H1 (cell line): Measurements from ENCODE around the gene SLC35B4. TPM values are rescaled to one million over a fixed set of nuclear protein-coding genes. Genes with fewer than 3 reads are reported as not detected.

ENCODE experiments used
- CTCF ChIA-PET: fragments of 300-600 bp; sonication (Branson Sonifier 250); formaldehyde crosslinking; loops from one replicate; lab custom pipeline; 2021; ENCODE audit not compliant: partially characterized antibody; lab: Charles Lee
- POLR2A ChIA-PET: fragments of 300-600 bp; sonication (Branson Sonifier 250); formaldehyde crosslinking; loops from one replicate; lab custom pipeline; 2021; ENCODE audit warnings: inconsistent platforms; ENCODE audit not compliant: partially characterized antibody; lab: Charles Lee
- DNase-seq, 2 experiments: peaks; one replicate each; pipeline versions ENCODE4 v3.0.0 to v3.0.0-alpha.2; 2010 to 2022; ENCODE audit warnings: low spot score in 2 of 2, low read depth in 1 of 2, mixed read lengths in 1 of 2
- FAIRE-seq: peaks from 2 replicates; lab custom pipeline; 2011; peaks lifted over from hg19 to GRCh38; lab: Jason Lieb, UNC
- H2AFZ ChIP-seq: 2 replicates; pipeline ENCODE4 v1.8.1; 2012; ENCODE audit warnings: low read length, inconsistent platforms
- H2AK5ac ChIP-seq: 2 replicates; pipeline ENCODE4 v1.6.1; 2013; ENCODE audit warnings: low read depth, low read length
- H2BK120ac ChIP-seq: replicated peaks from 2 replicates; pipeline ENCODE3; 2013; ENCODE audit warnings: low read depth, low read length, inconsistent platforms
- H2BK12ac ChIP-seq: 2 replicates; pipeline ENCODE4 v1.6.1; 2013; ENCODE audit warnings: low read depth, low read length
- H2BK15ac ChIP-seq: 2 replicates; pipeline ENCODE4 v1.6.1; 2013; ENCODE audit warnings: low read length
- H2BK20ac ChIP-seq: 2 replicates; pipeline ENCODE4 v1.6.1; 2013; ENCODE audit warnings: low read length
- H2BK5ac ChIP-seq: 2 replicates; pipeline ENCODE4 v1.6.1; 2013; ENCODE audit warnings: low read depth, low read length
- H3K14ac ChIP-seq: 2 replicates; pipeline ENCODE4 v1.6.1; 2013; ENCODE audit warnings: inconsistent platforms; ENCODE audit not compliant: insufficient read length
- H3K18ac ChIP-seq: 2 replicates; pipeline ENCODE4 v1.6.1; 2013; ENCODE audit warnings: low read length; ENCODE audit errors: extremely low read depth
- H3K23ac ChIP-seq: 2 replicates; pipeline ENCODE4 v1.6.1; 2013; ENCODE audit warnings: inconsistent platforms; ENCODE audit not compliant: insufficient read length
- H3K23me2 ChIP-seq: 2 replicates; pipeline ENCODE4 v1.6.1; 2013; ENCODE audit warnings: low read depth, low read length
- H3K27ac ChIP-seq: 2 replicates; pipeline ENCODE4 v1.6.1; 2011; ENCODE audit warnings: low read depth, low read length, inconsistent platforms
- H3K27me3 ChIP-seq, 4 experiments: replicated peaks in 1 of 4; 1 replicate in 1 of 4; 2 replicates in 3 of 4; pipeline versions ENCODE4 v1.6.1 to v1.8.1; 2011 to 2013; ENCODE audit warnings: low read length in 3 of 4, mild to moderate bottlenecking in 3 of 4, inconsistent platforms in 2 of 4, mixed read lengths in 2 of 4, moderate library complexity in 1 of 4; ENCODE audit not compliant: control insufficient read depth in 3 of 4, insufficient read depth in 3 of 4; ENCODE audit errors: extremely low read depth in 1 of 4
- H3K36me3 ChIP-seq, 4 experiments: 2 replicates each; pipeline versions ENCODE4 v1.6.1 to v1.8.1; 2011 to 2013; ENCODE audit warnings: mild to moderate bottlenecking in 4 of 4, low read length in 3 of 4, moderate library complexity in 2 of 4, control low read depth in 1 of 4, inconsistent platforms in 1 of 4; ENCODE audit not compliant: insufficient read depth in 4 of 4, control insufficient read depth in 2 of 4
- H3K4ac ChIP-seq: replicated peaks from 2 replicates; pipeline ENCODE3; 2013; ENCODE audit warnings: low read length, low read depth, mixed read lengths, inconsistent platforms; ENCODE audit not compliant: insufficient read length
- H3K4me1 ChIP-seq, 4 experiments: replicated peaks in 1 of 4; 1 replicate in 1 of 4; 2 replicates in 3 of 4; pipeline versions ENCODE4 v1.6.1 to v1.8.1; 2011 to 2013; ENCODE audit warnings: low read length in 3 of 4, inconsistent platforms in 2 of 4, mixed read lengths in 1 of 4; ENCODE audit not compliant: insufficient read depth in 4 of 4, control insufficient read depth in 3 of 4
- H3K4me2 ChIP-seq, 2 experiments: 2 replicates each; pipeline versions ENCODE4 v1.6.1 to v1.8.1; 2011 to 2013; ENCODE audit warnings: low read depth in 2 of 2, low read length in 2 of 2, control low read depth in 1 of 2, inconsistent platforms in 1 of 2, mild to moderate bottlenecking in 1 of 2; ENCODE audit not compliant: insufficient read depth in 1 of 2
- H3K4me3 ChIP-seq, 4 experiments: fragments of 200-600, 300-600 bp in 1 of 4; sonication (generic), shearing (Covaris generic), sonication (Bioruptor Twin) in 1 of 4; 2 replicates each; pipeline versions ENCODE4 v1.5.1 to v1.8.1; 2011 to 2016; ENCODE audit warnings: low read length in 4 of 4, low read depth in 3 of 4, control low read depth in 2 of 4, inconsistent platforms in 2 of 4, mild to moderate bottlenecking in 2 of 4, mixed read lengths in 1 of 4, moderate library complexity in 1 of 4; ENCODE audit not compliant: insufficient read depth in 2 of 4; ENCODE audit errors: extremely low read depth in 1 of 4
- H3K56ac ChIP-seq: replicated peaks from 2 replicates; pipeline ENCODE3; 2013; ENCODE audit warnings: low read depth, mild to moderate bottlenecking, mixed read lengths, low read length, inconsistent platforms; ENCODE audit not compliant: insufficient read length
- H3K79me1 ChIP-seq: 2 replicates; pipeline ENCODE4 v1.6.1; 2013; ENCODE audit warnings: low read depth, low read length, control low read depth
- H3K79me2 ChIP-seq, 2 experiments: 2 replicates each; pipeline versions ENCODE4 v1.6.1 to v1.8.1; 2012 to 2013; ENCODE audit warnings: low read length in 2 of 2, mild to moderate bottlenecking in 2 of 2, inconsistent platforms in 1 of 2; ENCODE audit not compliant: insufficient read depth in 2 of 2, control insufficient read depth in 1 of 2
- H3K9ac ChIP-seq, 4 experiments: replicated peaks in 1 of 4; 1 replicate in 1 of 4; 2 replicates in 3 of 4; pipeline versions ENCODE4 v1.6.1 to v1.8.1; 2011 to 2013; ENCODE audit warnings: low read depth in 3 of 4, low read length in 3 of 4, control low read depth in 2 of 4, mild to moderate bottlenecking in 2 of 4, moderate library complexity in 2 of 4, inconsistent platforms in 1 of 4; ENCODE audit errors: extremely low read depth in 1 of 4
- H3K9me3 ChIP-seq, 2 experiments: 2 replicates each; pipeline versions ENCODE4 v1.6.1 to v1.8.1; 2012 to 2013; ENCODE audit warnings: mild to moderate bottlenecking in 2 of 2, moderate library complexity in 2 of 2, control low read depth in 1 of 2, inconsistent platforms in 1 of 2, low read depth in 1 of 2, low read length in 1 of 2, mixed read lengths in 1 of 2; ENCODE audit not compliant: insufficient read depth in 2 of 2
- H4K20me1 ChIP-seq, 2 experiments: replicated peaks in 1 of 2; 2 replicates each; pipeline versions ENCODE3 to v1.8.1; 2011 to 2013; ENCODE audit warnings: inconsistent platforms in 2 of 2, low read length in 2 of 2, mild to moderate bottlenecking in 1 of 2; ENCODE audit not compliant: insufficient read depth in 2 of 2, control insufficient read depth in 1 of 2
- H4K5ac ChIP-seq: 2 replicates; pipeline ENCODE4 v1.6.1; 2013; ENCODE audit warnings: low read length, low read depth, mixed read lengths, inconsistent platforms; ENCODE audit not compliant: insufficient read length
- H4K8ac ChIP-seq: 2 replicates; pipeline ENCODE4 v1.8.0; 2013; ENCODE audit warnings: mild to moderate bottlenecking, moderate library complexity, low read length, inconsistent platforms; ENCODE audit not compliant: insufficient read depth; ENCODE audit errors: extremely low read depth
- H4K91ac ChIP-seq: replicated peaks from 2 replicates; pipeline ENCODE3; 2013; ENCODE audit warnings: low read length, mixed read lengths, inconsistent platforms; ENCODE audit not compliant: insufficient read length
- CHD2 ChIP-seq: IDR thresholded peaks from 2 replicates; pipeline ENCODE4 v1.6.1; 2012; ENCODE audit warnings: low read length, improper control_type of control experiment
- FOSL1 ChIP-seq: IDR thresholded peaks from 2 replicates; pipeline ENCODE4 v1.6.1; 2011; ENCODE audit warnings: mild to moderate bottlenecking, low read depth, low read length, moderate library complexity; ENCODE audit not compliant: insufficient read depth
- GABPA ChIP-seq: IDR thresholded peaks from 2 replicates; pipeline ENCODE4 v1.6.1; 2011; ENCODE audit warnings: mild to moderate bottlenecking, low read length, moderate library complexity, borderline replicate concordance; ENCODE audit not compliant: insufficient read depth
- PHF8 ChIP-seq: fragments of 200-600 bp; sonication (generic); conservative IDR thresholded peaks from 2 replicates; pipeline ENCODE4 v1.7.1; 2012; ENCODE audit warnings: low read depth, mild to moderate bottlenecking, inconsistent platforms, low read length, moderate library complexity
- POU5F1 ChIP-seq: IDR thresholded peaks from 2 replicates; pipeline ENCODE4 v1.6.1; 2011; ENCODE audit warnings: low read depth, mild to moderate bottlenecking, low read length, moderate library complexity
- RFX5 ChIP-seq: IDR thresholded peaks from 2 replicates; pipeline ENCODE4 v1.6.1; 2011; ENCODE audit warnings: low read depth, low read length, improper control_type of control experiment, borderline replicate concordance
- SIN3A ChIP-seq, 2 experiments: IDR thresholded peaks in 1 of 2; conservative IDR thresholded peaks in 1 of 2; 2 replicates each; pipeline ENCODE4 v1.6.1; 2011 to 2012; ENCODE audit warnings: low read length in 2 of 2, improper control_type of control experiment in 1 of 2, low read depth in 1 of 2, mild to moderate bottlenecking in 1 of 2
- SP1 ChIP-seq: IDR thresholded peaks from 2 replicates; pipeline ENCODE4 v1.6.1; 2011; ENCODE audit warnings: low read depth, low read length
- SUZ12 ChIP-seq: fragments of 200-600 bp; sonication (generic); IDR thresholded peaks from 2 replicates; pipeline ENCODE4 v1.6.1; 2012; ENCODE audit warnings: mild to moderate bottlenecking, inconsistent platforms, low read length, moderate library complexity, mixed read lengths
- TAF7 ChIP-seq: optimal IDR thresholded peaks from 2 replicates; pipeline ENCODE3; 2011; ENCODE audit warnings: low read depth, mild to moderate bottlenecking, inconsistent platforms, low read length, moderate library complexity, borderline replicate concordance
- YY1 ChIP-seq: IDR thresholded peaks from 2 replicates; pipeline ENCODE4 v1.6.1; 2011; ENCODE audit warnings: low read depth, mild to moderate bottlenecking, low read length
- WGBS, 2 experiments: shearing (Covaris generic) in 1 of 2; methylation state at CpG; one replicate each; pipeline versions ENCODE4 v1.1.6 to v1.1.7; 2013 to 2015; ENCODE audit warnings: low lambda C conversion rate in 2 of 2, mixed read lengths in 2 of 2, inconsistent platforms in 1 of 2, low coverage in 1 of 2, missing lambda C conversion rate in 1 of 2; ENCODE audit not compliant: insufficient replicate concordance in 2 of 2, insufficient coverage in 1 of 2, insufficient read length in 1 of 2; ENCODE audit errors: extremely low coverage in 1 of 2, missing lambda C conversion rate in 1 of 2; 5-methylcytosine and 5-hydroxymethylcytosine counted together
- polyA plus RNA-seq, 7 experiments: library from polyadenylated mRNA; depleted of rRNA in 3 of 7; stranded (reverse) in 5 of 7; unstranded in 2 of 7; fragments of >200 nt in 5 of 7; fragments of 200-250 nt in 2 of 7; gene quantifications; 1 replicate in 5 of 7; 2 replicates in 1 of 7; 4 replicates in 1 of 7; pipeline versions ENCODE4 v1.2.1 to v1.2.3, GENCODE V29; 2011 to 2013; ENCODE audit warnings: missing spikeins in 2 of 7, mixed read lengths in 2 of 7
- total RNA-seq: library from RNA; stranded (reverse); fragmentation: NEBNext Ultra II Directional; extraction: Animal tissue kit (Norgen Biotek cat#: 25700); gene quantifications from 2 replicates; pipeline ENCODE4 v1.2.1, GENCODE V29; 2021
- TF ChIP-seq, protein P1 (sequence below): IDR thresholded peaks from 2 replicates; pipeline ENCODE4 v1.6.1; 2012; ENCODE audit warnings: inconsistent platforms
- TF ChIP-seq, protein P2 (sequence below): IDR thresholded peaks from 2 replicates; pipeline ENCODE4 v1.6.1; 2011; ENCODE audit warnings: low read depth, mild to moderate bottlenecking, low read length; ENCODE audit not compliant: insufficient read depth

The SLC35B4 gene
- total and polyA plus RNA-seq, 2 of the 8 experiments (the other 6 are each of a cell fraction or from before 2014, with no cell fraction given), result 28.9 to 34.6 TPM

DNA sequence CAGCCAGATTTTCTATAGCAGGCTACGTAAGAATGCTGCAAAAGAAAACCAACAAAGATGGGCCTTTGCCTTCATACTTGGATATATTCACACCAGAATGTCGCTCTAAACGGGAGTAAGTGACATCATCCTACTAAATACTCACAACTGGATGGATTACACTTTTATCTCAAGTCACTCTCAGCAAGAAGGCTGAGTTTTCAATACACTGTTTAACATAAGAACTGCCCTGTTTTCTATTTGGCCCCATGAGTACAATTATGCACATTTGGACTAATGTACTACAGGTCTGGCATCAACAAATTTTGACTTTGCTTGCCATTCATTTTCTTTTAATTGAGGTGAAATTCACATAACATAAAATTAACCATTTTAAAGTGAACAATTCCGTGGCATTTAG lies 8.2 kb downstream of the SLC35B4 start:
- no peaks in the 10 kb centered on the region for H3K27me3 ChIP-seq
- H3K79me2 ChIP-seq, result peaks cover 0 to 10% of the 10 kb centered on the region in 2 experiments; a peak in 1 of 4 replicates
- no peak overlapping the region for H2BK12ac ChIP-seq
- no peak overlapping the region for H3K14ac ChIP-seq
- H3K9me3 ChIP-seq, result no peaks in the 10 kb centered on the region
- CTCF ChIA-PET, result interaction anchor here (1.5 kb wide), 1 partner anchor 49 kb away, joined by 5 read pairs; no protein-coding TSS in a partner anchor
- FAIRE-seq (no peak), DNase-seq (no peak)
- H4K8ac ChIP-seq, result no peak overlapping the region
- 91% methylated on average over 4 of the region's 4 CpGs; no CpG with 5 or more reads in 1 of the 2 experiments for WGBS, 2 experiments
- no peak overlapping the region for H3K4ac ChIP-seq
- H2AFZ ChIP-seq, result no peak overlapping the region
- no peaks in the 10 kb centered on the region for H3K79me1 ChIP-seq
- H4K91ac ChIP-seq, result no peak overlapping the region
- H3K18ac ChIP-seq, result no peak overlapping the region
- no peak overlapping the region for H2BK5ac ChIP-seq
- H2BK120ac ChIP-seq, result no peak overlapping the region
- no peak overlapping the region for H2BK15ac ChIP-seq
- no peak overlapping the region for H3K56ac ChIP-seq
- peaks cover 0 to 3% of the 10 kb centered on the region in 2 experiments for H4K20me1 ChIP-seq
- H3K4me2 ChIP-seq, result no peak overlapping the region
- no peak overlapping the region for H2BK20ac ChIP-seq
- POLR2A ChIA-PET, result no interaction called here
- H2AK5ac ChIP-seq, result no peak overlapping the region
- H3K4me3 ChIP-seq, result no peak overlapping the region
- no peaks in the 10 kb centered on the region for H3K23me2 ChIP-seq
- peaks cover 3 to 25% (median 11%) of the 10 kb centered on the region in 4 experiments; a peak in 7 of 8 replicates for H3K36me3 ChIP-seq
- H3K4me1 ChIP-seq, result no peaks in the 10 kb centered on the region
- no peak overlapping the region for H4K5ac ChIP-seq
- no peak overlapping the region for H3K9ac ChIP-seq
- no peak overlapping the region for H3K27ac ChIP-seq
- no peak overlapping the region for H3K23ac ChIP-seq
- TF ChIP-seq, protein P1, sequence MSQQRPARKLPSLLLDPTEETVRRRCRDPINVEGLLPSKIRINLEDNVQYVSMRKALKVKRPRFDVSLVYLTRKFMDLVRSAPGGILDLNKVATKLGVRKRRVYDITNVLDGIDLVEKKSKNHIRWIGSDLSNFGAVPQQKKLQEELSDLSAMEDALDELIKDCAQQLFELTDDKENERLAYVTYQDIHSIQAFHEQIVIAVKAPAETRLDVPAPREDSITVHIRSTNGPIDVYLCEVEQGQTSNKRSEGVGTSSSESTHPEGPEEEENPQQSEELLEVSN, result no peak
- TF ChIP-seq SP1, result no peak
- no peak for TF ChIP-seq GABPA
- TF ChIP-seq CHD2, result no peak
- no peak for TF ChIP-seq SUZ12
- TF ChIP-seq RFX5, result no peak
- TF ChIP-seq, protein P2, sequence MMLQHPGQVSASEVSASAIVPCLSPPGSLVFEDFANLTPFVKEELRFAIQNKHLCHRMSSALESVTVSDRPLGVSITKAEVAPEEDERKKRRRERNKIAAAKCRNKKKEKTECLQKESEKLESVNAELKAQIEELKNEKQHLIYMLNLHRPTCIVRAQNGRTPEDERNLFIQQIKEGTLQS, result no peak
- no peak for TF ChIP-seq TAF7
- TF ChIP-seq SIN3A (conservative IDR thresholded peaks at IDR 0.05 in 1 of 2, IDR thresholded peaks at IDR 0.05 in 1 of 2; ENCODE audit: low read depth in 1 of 2, low read length in 2 of 2), result no peak
- TF ChIP-seq PHF8, result no peak
- TF ChIP-seq POU5F1, result no peak
- TF ChIP-seq YY1, result no peak
- no peak for TF ChIP-seq FOSL1
